ENCODE measurements around the gene DDX42.

DDX42 gene
- 31.7 to 119 (median 93.5) reads per million in 18 experiments for total RNA-seq

GRCh38 chr17:63774141-63774968, at the start of gene DDX42:
Gene DDX42 (plus strand): TSS chr17:63774170. CDS start chr17:63787050, 12,880 bp downstream.
- peak in 1 of 2 donors; percentile 69 for DNase-seq

GRCh38 chr17:63735691-63736090, 38.3 kb upstream of the DDX42 start:
- DNase-seq: peak; percentile 17 to 52

- no peak for DNase-seq
These were observed 33.4 kb upstream of the DDX42 start for GRCh38 chr17:63740464-63741142.

- peak in 1 of 2 donors; percentile 20 for DNase-seq
These were observed 32.9 kb upstream of the DDX42 start for GRCh38 chr17:63741143-63741407.

GRCh38 chr17:63741408-63742173, 32.4 kb upstream of the DDX42 start, which contains the start of gene STRADA:
Gene STRADA (minus strand): TSS chr17:63741799. CDS start chr17:63728369, 13,430 bp downstream.
- peak; percentile 97 to 98 for DNase-seq

GRCh38 chr17:63751806-63752205, 22.2 kb upstream of the DDX42 start:
- DNase-seq: peak; percentile 71 to 72

- no peak for DNase-seq
These were observed 21.3 kb upstream of the DDX42 start for GRCh38 chr17:63752707-63753106.

GRCh38 chr17:63753215-63753614, 20.8 kb upstream of the DDX42 start:
- peak; percentile 56 to 61 for DNase-seq

- no peak for DNase-seq
These were observed 19.9 kb upstream of the DDX42 start for GRCh38 chr17:63754046-63754445.

- no peak for DNase-seq
These were observed 15.5 kb upstream of the DDX42 start for GRCh38 chr17:63758428-63758827.

GRCh38 chr17:63760771-63761539, 13.0 kb upstream of the DDX42 start:
- peak; percentile 40 to 49 for DNase-seq

- peak in 1 of 2 donors; percentile 33 for DNase-seq
These were observed 11.6 kb upstream of the DDX42 start for GRCh38 chr17:63762161-63763078.

GRCh38 chr17:63764716-63765115, 9.3 kb upstream of the DDX42 start:
- no peak for DNase-seq

- no peak for DNase-seq
These were observed 7.2 kb upstream of the DDX42 start for GRCh38 chr17:63766754-63767153.

- no peak for DNase-seq
These were observed 5.5 kb upstream of the DDX42 start for GRCh38 chr17:63768433-63768832.

- DNase-seq: peak; percentile 21 to 24
These were observed 1.1 kb upstream of the DDX42 start for GRCh38 chr17:63772801-63773271.

GRCh38 chr17:63773272-63774140, 464 bp upstream of the DDX42 start, which contains the start of gene CCDC47:
Gene CCDC47 (minus strand): TSS chr17:63773597. CDS start chr17:63766175, 7,422 bp downstream.
- DNase-seq: peak; percentile 99 to 100

GRCh38 chr17:63774969-63775265, 947 bp downstream of the DDX42 start:
- peak; percentile 28 to 44 for DNase-seq

GRCh38 chr17:63775420-63775819, 1.4 kb downstream of the DDX42 start:
- no peak for DNase-seq

- DNase-seq: no peak
These were observed 6.5 kb downstream of the DDX42 start for GRCh38 chr17:63780507-63780906.
